Stimulated activated CD4-positive, alpha-beta T cell treated with anti-CD3 and anti-CD28 coated beads, Interleukin-1b, Interleukin-23, amount 100 ng/mL, for 4 hours (primary cell): ENCODE results near the gene IGFBP7.

Source experiments
- DNase-seq, 2 donors: peaks; one replicate each; pipeline ENCODE4 v3.0.0-alpha.2; 2020; ENCODE audit warnings: low read depth in 2 of 2

The IGFBP7 gene

GRCh38 chr4:57095245-57095644 is 14.9 kb downstream of the IGFBP7 start:
- no peak for DNase-seq

- DNase-seq, result no peak
Measured at GRCh38 chr4:57094832-57095223, 15.4 kb downstream of the IGFBP7 start.

DNA sequence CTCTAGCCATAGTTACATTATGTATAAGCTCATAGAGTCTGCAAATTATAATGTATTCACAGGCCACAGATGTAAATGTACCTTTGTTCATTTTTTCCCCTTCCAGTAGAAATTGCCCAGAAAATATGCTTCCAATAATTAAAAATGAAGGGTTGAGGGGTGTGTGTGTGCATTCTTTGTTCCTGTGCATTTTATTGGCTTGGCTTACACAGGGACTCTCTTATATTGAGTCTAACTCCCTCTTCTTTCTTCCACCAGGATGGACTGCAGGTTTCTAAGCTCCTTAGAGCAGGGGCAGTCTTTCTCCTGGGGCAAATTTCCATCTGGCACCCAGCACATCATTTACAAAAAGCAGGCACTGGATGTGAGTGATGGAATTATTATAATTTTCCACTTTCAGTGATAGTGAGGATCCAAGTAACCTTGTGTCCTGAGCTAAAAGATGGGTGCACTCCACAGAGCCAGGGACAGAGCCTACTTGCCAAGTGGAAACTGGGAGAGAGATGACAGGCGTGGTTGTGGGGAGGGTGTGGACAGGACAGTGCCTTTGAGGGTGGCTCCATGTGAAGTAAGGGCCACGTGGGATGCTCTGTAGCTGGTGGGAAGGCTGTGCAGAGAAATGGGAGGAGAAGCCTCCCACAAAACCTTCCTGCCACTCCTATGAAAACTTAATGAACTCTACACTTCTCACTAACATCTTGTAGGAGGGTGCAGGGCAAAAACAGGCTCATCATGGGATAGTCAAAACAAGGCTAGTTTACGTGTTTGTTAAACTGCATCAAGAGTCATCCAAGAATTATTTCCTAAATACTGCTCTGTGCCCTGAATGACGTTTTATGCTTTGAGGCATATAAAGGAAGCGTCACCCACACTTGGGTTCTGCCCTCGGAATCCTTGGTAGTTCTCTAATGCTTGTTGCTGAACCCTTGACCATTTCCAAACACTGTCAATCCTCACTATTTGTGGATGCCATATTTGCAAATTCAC is 16.0 kb downstream of the IGFBP7 start:
- no peak for DNase-seq

- no peak for DNase-seq
Measured at GRCh38 chr4:57091657-57092162, 18.5 kb downstream of the IGFBP7 start.

DNA sequence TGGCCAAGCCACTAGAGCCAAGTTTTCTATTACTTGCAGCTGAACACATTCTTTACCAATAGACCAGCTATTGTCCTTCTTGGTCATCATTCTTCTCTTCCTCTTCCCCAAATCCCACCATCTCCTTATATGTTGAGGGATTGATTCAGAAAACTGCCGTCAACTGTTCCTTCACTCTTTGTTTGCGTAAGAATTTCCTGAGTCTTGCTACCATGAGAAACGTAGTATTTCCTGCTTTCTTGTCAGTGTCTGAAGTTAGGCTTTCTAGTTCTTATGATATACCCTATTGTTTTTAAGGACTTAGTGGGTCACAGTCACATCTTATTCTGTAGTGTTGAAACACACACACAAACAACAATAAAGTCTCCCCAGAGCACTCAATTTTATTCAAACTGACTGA is 20.1 kb downstream of the IGFBP7 start:
- DNase-seq, result no peak

DNA sequence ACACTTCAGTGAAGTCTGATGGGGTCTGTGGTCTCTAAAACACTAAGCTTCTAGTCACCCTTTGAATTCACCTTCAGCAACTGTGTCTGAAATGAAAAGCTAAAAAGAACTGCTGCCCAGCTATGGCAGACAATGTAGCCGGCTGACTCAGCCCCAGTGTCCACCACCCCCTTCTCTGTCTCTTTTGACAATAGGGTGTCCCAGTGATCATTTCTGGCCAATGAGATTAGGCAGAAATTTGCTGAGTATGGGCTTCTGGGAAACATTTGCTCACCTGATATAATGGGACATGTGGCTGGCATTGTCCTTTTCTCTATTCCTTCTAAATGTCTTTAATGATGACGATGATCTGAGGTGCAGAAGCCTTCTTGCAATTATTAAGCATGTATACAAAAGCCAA is 20.6 kb downstream of the IGFBP7 start:
- no peak for DNase-seq

- DNase-seq, result no peak
Measured at GRCh38 chr4:57086031-57086723, 24.0 kb downstream of the IGFBP7 start.

GRCh38 chr4:57085278-57085677 is 24.9 kb downstream of the IGFBP7 start:
- DNase-seq, result no peak

DNA sequence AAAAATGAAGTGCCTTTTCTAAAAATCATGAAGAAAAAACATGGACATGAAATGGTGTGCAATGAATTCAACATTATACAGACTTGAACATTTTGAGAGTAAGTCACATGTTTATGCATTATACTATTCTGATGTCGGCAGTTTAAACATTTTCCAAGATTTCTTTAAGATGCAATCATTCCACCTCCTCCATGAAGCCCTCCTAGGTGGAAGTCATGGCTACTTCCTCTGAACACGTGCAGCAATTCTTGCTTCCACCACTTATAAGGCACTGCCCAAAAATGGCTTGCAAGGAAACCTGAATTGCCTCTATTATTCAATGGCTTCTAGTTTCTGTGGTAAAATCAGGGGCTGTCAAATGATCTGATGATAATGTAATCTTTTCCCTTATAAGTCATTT is 25.8 kb downstream of the IGFBP7 start:
- DNase-seq, result no peak

DNA sequence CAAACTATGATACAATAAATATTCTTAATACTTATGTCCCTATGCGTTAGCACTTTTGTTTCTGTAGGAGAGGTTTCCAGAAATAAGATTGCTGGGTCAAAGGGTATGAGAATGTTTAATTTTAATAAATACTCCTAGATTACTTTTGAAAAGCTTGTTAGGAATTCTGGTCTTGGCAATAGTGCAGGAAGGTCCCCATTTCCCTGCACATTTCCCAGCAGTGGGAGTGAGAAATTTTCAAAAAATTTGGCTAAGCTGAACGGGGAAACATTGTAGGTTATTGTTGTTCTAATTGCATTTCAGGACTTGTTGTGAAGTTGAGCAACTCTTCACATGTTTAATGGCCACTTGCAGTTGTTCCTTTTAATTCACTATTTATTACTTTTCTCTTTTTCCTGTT is 27.1 kb downstream of the IGFBP7 start:
- no peak for DNase-seq

DNA sequence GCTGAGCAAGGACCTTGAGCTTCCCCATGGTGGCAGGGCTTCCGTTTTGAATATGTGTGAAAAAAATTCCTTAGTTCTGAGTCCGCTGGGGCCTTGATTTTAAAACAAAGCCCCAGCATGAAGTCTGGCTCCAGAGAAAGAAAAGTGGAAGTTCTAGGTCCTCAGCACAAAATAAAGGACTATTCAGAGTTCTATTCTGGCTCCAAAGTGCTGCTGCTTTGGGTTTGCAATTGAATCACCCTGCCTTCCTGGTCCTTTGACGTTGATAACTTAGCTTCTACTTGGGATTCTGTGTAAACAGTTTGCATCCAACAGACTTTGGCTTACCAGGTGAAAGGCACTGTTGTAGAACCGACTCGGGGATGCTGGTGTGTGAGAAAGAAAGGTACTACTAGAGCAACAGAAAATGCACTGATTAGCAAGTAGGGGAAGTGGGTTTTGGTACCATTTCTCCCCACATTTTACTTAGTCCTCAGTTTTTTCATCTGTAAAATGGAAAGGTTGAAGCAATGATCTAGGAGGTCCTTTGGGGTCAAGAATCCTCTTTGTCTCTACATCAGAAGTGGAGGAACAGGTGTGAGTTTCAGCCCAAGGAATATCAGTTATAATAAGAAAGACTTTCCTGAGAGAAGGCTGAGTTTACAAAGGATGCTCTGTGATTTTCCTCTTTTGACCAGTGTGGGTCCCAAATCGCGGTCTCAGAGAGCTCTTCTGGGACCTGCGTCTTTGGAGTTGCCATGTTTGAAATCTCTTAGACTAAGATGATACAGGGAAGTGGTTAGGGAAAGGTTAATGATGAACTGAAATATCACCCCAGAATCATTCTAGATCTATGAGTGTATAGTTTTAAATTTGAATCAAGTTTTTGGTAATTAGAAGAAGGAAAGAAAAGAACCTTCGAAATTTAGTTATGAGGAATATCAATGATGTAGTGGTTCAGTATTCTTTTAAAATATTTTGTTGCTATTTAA is 28.2 kb downstream of the IGFBP7 start:
- DNase-seq, result no peak

- no peak for DNase-seq
Measured at GRCh38 chr4:57080781-57081650, 29.2 kb downstream of the IGFBP7 start.

GRCh38 chr4:57078685-57079521 is 31.3 kb downstream of the IGFBP7 start:
- DNase-seq, result no peak

- DNase-seq, result no peak
Measured at GRCh38 chr4:57077550-57078343, 32.4 kb downstream of the IGFBP7 start.

DNA sequence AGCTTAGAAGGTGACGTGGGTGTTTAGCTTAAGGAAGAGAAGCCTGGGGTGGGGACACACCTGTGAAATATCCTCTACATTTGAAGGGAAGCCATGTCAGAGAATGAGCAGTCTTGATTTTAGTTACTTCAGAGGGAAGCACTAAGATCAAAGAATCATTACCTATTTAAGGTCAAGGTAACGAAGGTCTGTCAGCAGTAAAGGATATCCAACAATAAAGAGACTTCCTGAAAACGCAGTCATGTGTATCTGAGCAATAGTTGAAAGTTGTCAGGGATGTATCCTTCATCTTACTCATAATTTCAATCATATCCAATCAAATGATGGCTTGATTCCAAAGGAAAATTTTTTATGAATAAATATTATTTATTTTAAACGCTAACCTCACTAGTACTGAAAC is 33.5 kb downstream of the IGFBP7 start:
- DNase-seq, result no peak

GRCh38 chr4:57075367-57075766 is 34.8 kb downstream of the IGFBP7 start:
- DNase-seq, result no peak

GRCh38 chr4:57074744-57075143 is 35.4 kb downstream of the IGFBP7 start:
- DNase-seq, result no peak

DNA sequence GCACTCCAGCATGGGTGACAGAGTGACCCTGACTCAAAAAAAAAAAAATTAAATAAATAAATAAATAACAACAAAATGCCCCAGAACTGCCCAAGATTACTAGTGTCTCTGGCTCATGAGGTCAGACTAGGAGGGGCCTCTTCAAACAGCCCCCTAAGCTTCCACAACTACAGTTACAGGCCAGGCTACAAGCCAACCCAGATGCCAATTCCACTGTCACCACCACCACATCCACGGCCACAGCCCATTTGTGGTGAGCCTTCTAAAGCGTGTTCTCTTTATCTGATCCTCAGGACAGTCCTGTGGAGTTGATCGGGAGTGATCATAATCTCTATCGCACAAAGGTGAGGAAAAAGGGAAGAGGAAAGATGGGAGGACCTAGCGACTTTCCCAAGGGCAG is 36.6 kb downstream of the IGFBP7 start:
- no peak for DNase-seq

DNA sequence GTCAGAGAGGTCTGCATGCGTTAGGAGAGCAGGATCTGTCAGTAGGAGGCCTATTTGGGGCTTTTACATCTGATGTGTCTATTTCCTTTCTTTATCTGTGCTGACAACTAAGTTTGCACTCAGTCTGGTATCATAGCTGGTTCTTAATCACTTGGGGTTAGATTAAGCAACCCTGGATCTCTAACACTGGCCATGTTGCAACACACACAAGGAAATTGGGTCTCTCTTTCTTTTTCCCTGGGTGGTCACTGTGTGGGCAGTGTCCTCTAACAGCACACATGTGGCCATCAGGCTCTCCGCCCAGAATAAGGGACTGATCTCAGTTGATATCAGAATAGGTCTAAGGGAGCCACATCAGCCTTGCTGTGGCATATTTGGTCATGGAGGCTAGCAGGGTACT is 38.9 kb downstream of the IGFBP7 start:
- no peak for DNase-seq
